Skin epidermis (tissue), 12 donors: ENCODE measurements around the gene PLEKHM2.
"Not testable (repeated sequence)": the region's sequence is repeated elsewhere in the genome, so short reads cannot be mapped to it uniquely, and the experiment has no call there.

Experiments
- H3K27ac ChIP-seq, 21 experiments: fragments of 200-600 bp; sonication (generic) in 11 of 21; one replicate each; pipeline ENCODE4 v1.5.0; 2020; ENCODE audit warnings: mild to moderate bottlenecking in 3 of 21, inconsistent platforms in 2 of 21, moderate library complexity in 2 of 21
- H3K4me3 ChIP-seq, 7 experiments: fragments of 200-600 bp; sonication (generic) in 2 of 7; one replicate each; pipeline ENCODE4 v1.5.0; 2020; ENCODE audit warnings: inconsistent platforms in 2 of 7, mild to moderate bottlenecking in 2 of 7, moderate library complexity in 1 of 7

Gene PLEKHM2, protein sequence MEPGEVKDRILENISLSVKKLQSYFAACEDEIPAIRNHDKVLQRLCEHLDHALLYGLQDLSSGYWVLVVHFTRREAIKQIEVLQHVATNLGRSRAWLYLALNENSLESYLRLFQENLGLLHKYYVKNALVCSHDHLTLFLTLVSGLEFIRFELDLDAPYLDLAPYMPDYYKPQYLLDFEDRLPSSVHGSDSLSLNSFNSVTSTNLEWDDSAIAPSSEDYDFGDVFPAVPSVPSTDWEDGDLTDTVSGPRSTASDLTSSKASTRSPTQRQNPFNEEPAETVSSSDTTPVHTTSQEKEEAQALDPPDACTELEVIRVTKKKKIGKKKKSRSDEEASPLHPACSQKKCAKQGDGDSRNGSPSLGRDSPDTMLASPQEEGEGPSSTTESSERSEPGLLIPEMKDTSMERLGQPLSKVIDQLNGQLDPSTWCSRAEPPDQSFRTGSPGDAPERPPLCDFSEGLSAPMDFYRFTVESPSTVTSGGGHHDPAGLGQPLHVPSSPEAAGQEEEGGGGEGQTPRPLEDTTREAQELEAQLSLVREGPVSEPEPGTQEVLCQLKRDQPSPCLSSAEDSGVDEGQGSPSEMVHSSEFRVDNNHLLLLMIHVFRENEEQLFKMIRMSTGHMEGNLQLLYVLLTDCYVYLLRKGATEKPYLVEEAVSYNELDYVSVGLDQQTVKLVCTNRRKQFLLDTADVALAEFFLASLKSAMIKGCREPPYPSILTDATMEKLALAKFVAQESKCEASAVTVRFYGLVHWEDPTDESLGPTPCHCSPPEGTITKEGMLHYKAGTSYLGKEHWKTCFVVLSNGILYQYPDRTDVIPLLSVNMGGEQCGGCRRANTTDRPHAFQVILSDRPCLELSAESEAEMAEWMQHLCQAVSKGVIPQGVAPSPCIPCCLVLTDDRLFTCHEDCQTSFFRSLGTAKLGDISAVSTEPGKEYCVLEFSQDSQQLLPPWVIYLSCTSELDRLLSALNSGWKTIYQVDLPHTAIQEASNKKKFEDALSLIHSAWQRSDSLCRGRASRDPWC

GRCh38 chr1:15684042-15684461, at the start of gene PLEKHM2:
TSS of gene PLEKHM2 (plus strand) at chr1:15684320. CDS start at chr1:15684559, 239 bp downstream.
- H3K4me3 ChIP-seq, result peak within 1 kb of the TSS; percentile 68 to 93 (median 88)
- H3K27ac ChIP-seq, result peak within 1 kb of the TSS; percentile 94 to 100 (median 100)

DNA sequence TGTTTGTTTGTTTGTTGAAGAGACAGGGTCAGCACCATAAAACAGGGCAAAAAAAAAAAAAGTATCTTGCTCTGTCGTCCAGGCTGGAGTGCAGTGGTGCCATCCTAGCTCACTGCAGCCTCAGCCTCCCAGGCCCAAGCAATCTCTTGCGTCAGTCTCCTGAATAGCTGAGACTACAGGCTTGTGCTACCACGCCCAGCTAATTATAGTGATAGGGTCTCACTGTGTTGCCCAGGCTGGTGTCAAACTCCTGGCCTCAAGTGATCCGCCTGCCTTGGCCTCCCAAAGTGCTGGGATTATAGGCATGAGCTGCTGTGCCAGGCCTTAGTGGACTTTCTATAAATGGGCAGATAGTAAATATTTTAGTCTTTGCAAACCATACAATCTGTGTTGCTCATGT, 47.7 kb upstream of the PLEKHM2 start:
- no peak overlapping the region for H3K4me3 ChIP-seq
- H3K27ac ChIP-seq, result no peak overlapping the region

- no peak overlapping the region for H3K4me3 ChIP-seq
Observed at GRCh38 chr1:15637826-15638225, 46.3 kb upstream of the PLEKHM2 start.

DNA sequence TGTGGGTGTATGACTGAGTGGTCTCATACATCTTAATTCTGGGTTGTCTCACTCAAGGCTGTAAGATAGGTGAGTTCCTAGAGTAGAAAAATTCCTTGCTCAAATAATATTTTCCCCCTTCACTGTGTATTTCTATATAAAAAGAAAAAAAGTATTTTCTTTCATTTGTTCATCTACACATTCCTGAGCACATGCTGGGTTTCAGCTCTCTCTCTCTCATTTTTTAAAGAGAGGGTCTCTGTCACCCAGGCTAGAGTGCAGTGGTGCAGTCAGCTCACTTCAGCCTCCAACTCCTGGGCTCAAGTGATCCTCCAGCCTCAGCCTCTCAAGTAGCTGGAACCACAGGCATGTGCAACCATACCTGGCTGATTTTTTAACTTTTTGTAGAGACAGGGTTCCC, 44.9 kb upstream of the PLEKHM2 start:
- H3K4me3 ChIP-seq, result no peak overlapping the region
- H3K27ac ChIP-seq, result no peak overlapping the region

More at GRCh38 chr1:15637826-15638225, 46.3 kb upstream of the PLEKHM2 start:
- H3K27ac ChIP-seq, result no peak overlapping the region

DNA sequence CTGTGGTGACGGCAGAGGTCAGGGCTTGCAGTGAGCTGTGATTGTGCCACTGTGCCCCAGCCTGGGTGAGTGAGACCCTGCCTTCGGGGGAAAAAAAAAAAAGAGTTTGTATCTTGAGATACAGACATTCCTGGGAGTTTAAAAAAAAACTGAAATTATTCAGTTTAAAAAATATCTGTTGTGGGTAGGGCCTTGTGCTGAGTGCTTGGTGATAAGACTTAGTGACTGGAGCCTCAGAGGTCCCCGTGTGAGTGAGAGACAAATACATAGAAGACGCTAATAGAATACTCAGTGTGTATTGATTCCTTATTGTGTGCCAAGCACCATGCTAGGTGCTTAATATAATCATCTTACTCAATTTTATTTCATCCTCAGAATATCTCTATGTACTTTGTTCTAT, 44.2 kb upstream of the PLEKHM2 start:
- H3K27ac ChIP-seq, result no peak overlapping the region

DNA sequence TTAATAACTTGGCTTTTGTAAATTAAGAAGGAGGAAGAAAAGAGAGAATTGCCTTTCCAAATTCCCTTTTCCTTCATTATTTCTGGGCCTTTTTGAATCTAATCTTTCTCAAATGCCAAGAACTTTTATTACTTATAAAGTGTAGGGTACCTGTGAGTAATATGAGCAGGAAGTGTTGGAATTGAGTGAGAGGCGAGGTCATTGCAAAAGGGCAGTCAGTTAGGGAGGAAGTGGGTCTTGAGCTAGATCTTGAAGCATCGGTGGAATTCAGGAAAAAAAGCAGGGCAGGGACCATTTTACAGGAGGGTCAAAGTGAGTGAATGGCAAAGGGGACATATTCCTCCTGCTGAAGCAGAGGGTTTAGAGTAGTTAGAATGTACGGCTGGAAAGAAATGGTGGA, 43.5 kb upstream of the PLEKHM2 start:
- H3K27ac ChIP-seq, result no peak overlapping the region
- no peak overlapping the region for H3K4me3 ChIP-seq

More for the DNA sequence above, 44.2 kb upstream of the PLEKHM2 start:
- H3K4me3 ChIP-seq, result no peak overlapping the region

GRCh38 chr1:15649937-15650336, 34.2 kb upstream of the PLEKHM2 start:
- no peak overlapping the region for H3K4me3 ChIP-seq
- no peak overlapping the region for H3K27ac ChIP-seq

DNA sequence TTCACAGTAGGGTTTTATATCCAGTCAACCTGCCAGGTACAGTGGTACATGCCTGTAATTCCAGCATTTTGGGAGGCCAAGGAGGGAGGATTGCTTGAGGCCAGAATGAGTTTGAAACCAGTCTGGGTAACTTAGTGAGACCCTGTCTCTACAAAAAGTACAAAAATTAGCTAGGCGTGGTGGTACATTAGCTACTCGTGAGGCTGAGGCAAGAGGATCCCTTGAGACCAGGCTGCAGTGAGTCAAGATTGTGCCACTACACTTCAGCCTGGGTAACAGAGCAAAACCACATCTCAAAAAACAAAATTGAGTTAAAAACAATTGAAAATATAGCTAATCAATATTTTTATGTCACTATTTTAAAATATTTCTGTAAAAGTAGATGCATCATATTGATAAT, 33.7 kb upstream of the PLEKHM2 start:
- no peak overlapping the region for H3K4me3 ChIP-seq
- no peak overlapping the region for H3K27ac ChIP-seq

- not testable (repeated sequence) for H3K4me3 ChIP-seq, H3K27ac ChIP-seq
Observed at GRCh38 chr1:15652130-15652529, 32.0 kb upstream of the PLEKHM2 start.

DNA sequence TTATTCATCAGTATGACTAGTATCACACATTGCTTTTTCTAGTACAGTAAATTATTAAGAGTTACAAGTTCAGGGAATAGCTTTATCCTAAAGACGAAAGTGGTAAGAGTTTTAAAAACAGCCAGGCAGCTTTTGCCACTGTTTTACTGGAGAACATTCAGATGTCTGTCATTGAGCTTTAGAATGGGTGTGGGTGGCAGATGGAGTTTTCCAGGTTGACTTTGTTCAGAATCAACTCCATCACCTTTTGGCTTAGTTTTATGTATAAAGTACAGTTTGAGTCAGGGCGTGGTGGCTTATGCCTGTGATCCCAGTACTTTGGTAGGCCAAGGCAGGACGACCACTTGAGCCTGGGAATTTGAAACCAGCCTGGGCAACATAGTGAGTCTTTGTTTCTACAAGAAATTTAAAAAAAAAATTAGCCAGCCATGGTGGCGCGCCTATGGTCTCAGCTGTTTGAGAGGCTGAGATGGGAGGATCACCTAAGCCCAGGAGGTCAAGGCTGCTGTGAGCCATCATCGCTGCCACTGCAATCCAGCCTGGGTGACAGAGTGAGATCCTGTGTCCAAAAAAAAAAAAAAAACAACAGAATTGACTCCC, 29.9 kb upstream of the PLEKHM2 start:
- H3K27ac ChIP-seq, result no peak overlapping the region
- H3K4me3 ChIP-seq, result no peak overlapping the region

GRCh38 chr1:15656464-15656863, 27.7 kb upstream of the PLEKHM2 start:
- peak overlapping the region in 1 of 21 experiments; percentile 20 for H3K27ac ChIP-seq
- no peak overlapping the region for H3K4me3 ChIP-seq

GRCh38 chr1:15657021-15657420, 27.1 kb upstream of the PLEKHM2 start:
- Histone ChIP-seq H3K4me3 (no peak overlapping the region), H3K27ac (peak overlapping the region in 1 of 21 experiments; percentile 20)

DNA sequence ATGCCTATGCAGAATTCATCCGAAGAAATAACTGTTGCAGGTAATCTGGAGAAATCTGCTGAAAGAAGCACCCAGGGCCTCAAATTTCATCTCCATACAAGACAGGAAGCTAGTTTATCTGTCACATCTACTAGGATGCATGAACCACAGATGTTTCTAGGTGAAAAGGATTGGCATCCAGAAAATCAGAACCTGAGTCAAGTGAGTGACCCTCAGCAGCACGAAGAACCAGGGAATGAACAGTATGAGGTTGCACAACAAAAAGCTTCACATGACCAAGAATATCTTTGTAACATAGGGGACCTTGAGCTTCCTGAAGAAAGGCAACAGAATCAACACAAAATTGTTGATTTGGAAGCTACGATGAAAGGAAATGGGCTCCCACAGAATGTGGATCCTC, 24.0 kb upstream of the PLEKHM2 start:
- Histone ChIP-seq H3K4me3 (no peak overlapping the region), H3K27ac (no peak overlapping the region)

GRCh38 chr1:15662477-15662876, 21.6 kb upstream of the PLEKHM2 start:
- no peak overlapping the region for H3K4me3 ChIP-seq
- H3K27ac ChIP-seq, result no peak overlapping the region

- Histone ChIP-seq H3K27ac (no peak overlapping the region), H3K4me3 (no peak overlapping the region)
Observed at GRCh38 chr1:15663925-15664324, 20.2 kb upstream of the PLEKHM2 start.

- H3K27ac ChIP-seq, result no peak overlapping the region
- H3K4me3 ChIP-seq, result no peak overlapping the region
Observed at GRCh38 chr1:15667362-15667761, 16.8 kb upstream of the PLEKHM2 start.

DNA sequence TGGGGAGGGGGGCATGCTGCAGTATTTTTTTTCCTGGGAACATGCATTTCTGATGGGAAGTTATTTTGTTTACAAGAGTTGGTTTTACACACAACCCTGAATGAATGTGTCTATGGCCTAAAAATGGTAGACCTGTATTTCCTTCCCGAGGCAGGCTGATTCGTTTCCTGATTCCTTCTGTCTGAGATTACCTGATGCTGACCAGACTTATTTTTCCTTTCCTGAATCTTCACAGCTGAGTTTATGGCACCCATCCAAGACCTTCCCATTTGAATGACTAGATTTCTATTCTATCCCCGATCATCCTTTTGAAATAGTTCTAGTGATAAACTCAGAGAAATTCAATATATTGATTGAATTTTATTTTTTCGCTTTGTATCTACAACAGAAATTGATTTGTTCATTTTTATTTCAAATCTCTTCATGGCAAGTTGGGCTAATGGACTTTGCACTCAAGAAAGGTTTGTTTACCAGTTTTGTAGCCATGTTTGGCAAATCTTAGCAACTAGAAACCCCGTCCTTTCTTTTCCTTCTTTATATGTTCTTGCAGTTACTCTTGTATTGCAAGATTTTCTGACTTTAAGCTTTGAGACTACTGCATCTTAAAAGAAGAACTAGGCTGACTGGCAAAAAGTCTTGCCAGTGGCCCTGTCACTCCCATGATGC, 15.9 kb upstream of the PLEKHM2 start:
- H3K4me3 ChIP-seq, result no peak overlapping the region
- H3K27ac ChIP-seq, result no peak overlapping the region

DNA sequence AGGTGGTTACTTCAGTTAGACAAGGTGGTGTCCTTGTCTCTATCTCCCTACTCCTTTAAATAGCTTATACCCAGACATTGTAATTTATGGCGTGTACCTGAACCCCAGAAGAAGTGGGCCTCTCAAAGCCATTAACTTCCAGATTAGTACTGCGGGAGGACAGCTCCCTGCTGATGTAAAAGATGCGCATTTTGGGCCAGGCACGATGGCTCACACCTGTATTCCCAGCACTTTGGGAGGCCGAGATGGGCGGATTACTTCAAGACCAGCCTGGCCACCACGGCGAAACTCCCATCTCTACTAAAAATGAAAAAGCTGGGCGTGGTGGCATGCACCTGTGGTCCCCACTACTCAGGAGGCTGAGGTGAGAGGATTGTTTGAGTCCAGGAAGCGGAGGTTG, 15.0 kb upstream of the PLEKHM2 start:
- Histone ChIP-seq H3K27ac (no peak overlapping the region), H3K4me3 (no peak overlapping the region)

GRCh38 chr1:15669864-15670263, 14.3 kb upstream of the PLEKHM2 start:
- Histone ChIP-seq H3K27ac (no peak overlapping the region), H3K4me3 (no peak overlapping the region)

DNA sequence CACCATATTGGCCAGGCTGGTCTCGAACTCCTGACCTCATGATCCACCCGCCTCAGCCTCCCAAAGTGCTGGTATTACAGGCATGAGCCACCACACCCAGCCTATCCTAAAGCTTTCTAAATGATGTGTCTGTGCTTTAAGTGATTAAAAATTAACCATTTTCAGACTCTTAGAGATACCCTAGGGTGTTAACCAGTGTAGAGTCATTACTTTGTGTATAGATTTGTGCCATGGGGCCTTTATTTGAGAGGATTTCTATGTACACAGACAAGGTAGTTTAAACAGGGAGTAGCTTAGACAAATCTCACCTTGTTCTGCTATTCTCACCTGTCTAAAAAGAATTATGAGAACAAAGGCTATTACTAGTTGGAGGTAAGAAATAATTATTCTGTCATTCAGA, 12.7 kb upstream of the PLEKHM2 start:
- no peak overlapping the region for H3K4me3 ChIP-seq
- H3K27ac ChIP-seq, result no peak overlapping the region
